CD14-positive monocyte (primary cell): ENCODE measurements around the gene GALNT17. TPM values are rescaled to one million over a fixed set of nuclear protein-coding genes. Genes with fewer than 3 reads are reported as not detected.

Experiments
- DNase-seq, 3 donors: peaks; one replicate each; pipeline ENCODE4 v3.0.0-alpha.2; 2011 to 2022
- H2AFZ ChIP-seq: 2 replicates; pipeline ENCODE4 v1.6.0; 2012; ENCODE audit warnings: mild to moderate bottlenecking, low read depth, low read length, inconsistent platforms; ENCODE audit not compliant: insufficient read depth, poor library complexity, severe bottlenecking
- H3K27ac ChIP-seq, 2 donors: 1 replicate in 1 of 2; 2 replicates in 1 of 2; pipeline ENCODE4 v1.5.1; 2012 to 2013; ENCODE audit warnings: low read length in 2 of 2, control low read depth in 1 of 2, inconsistent platforms in 1 of 2, low read depth in 1 of 2, mild to moderate bottlenecking in 1 of 2
- H3K27me3 ChIP-seq, 2 donors: one replicate each; pipeline versions ENCODE4 v1.6.0 to v1.6.1; 2011 to 2013; ENCODE audit warnings: low read length in 2 of 2; ENCODE audit not compliant: control insufficient read depth in 2 of 2, insufficient read depth in 2 of 2
- H3K36me3 ChIP-seq, 2 donors: replicated peaks in 1 of 2; 1 replicate in 1 of 2; 2 replicates in 1 of 2; pipeline versions ENCODE4 v1.5.1 to v1.6.1; 2012 to 2013; ENCODE audit warnings: low read length in 2 of 2, control low read depth in 1 of 2, inconsistent platforms in 1 of 2, mild to moderate bottlenecking in 1 of 2; ENCODE audit not compliant: insufficient read depth in 2 of 2, control insufficient read depth in 1 of 2
- H3K4me1 ChIP-seq, 2 donors: 1 replicate in 1 of 2; 2 replicates in 1 of 2; pipeline versions ENCODE4 v1.5.1 to v1.6.1; 2012 to 2013; ENCODE audit warnings: low read length in 2 of 2, control low read depth in 1 of 2, inconsistent platforms in 1 of 2, mild to moderate bottlenecking in 1 of 2, moderate library complexity in 1 of 2; ENCODE audit not compliant: insufficient read depth in 2 of 2, control insufficient read depth in 1 of 2
- H3K4me2 ChIP-seq: replicated peaks from 2 replicates; pipeline ENCODE3; 2012; ENCODE audit warnings: low read length, moderate library complexity, mild to moderate bottlenecking; ENCODE audit not compliant: poor library complexity, severe bottlenecking; ENCODE audit errors: extremely low read depth
- H3K4me3 ChIP-seq, 3 experiments: fragments of 200-600 bp in 1 of 3; sonication (generic) in 1 of 3; replicated peaks in 1 of 3; 1 replicate in 2 of 3; 2 replicates in 1 of 3; pipeline ENCODE4 v1.5.1; 2011 to 2013; ENCODE audit warnings: low read length in 3 of 3, mild to moderate bottlenecking in 3 of 3, control low read depth in 2 of 3, low read depth in 2 of 3, inconsistent platforms in 1 of 3, moderate library complexity in 1 of 3
- H3K79me2 ChIP-seq: 2 replicates; pipeline ENCODE4 v1.6.0; 2012; ENCODE audit warnings: mild to moderate bottlenecking, control low read depth, inconsistent platforms, low read length, moderate library complexity; ENCODE audit not compliant: insufficient read depth
- H3K9ac ChIP-seq: 2 replicates; pipeline ENCODE4 v1.6.0; 2017; ENCODE audit warnings: low read length, mild to moderate bottlenecking; ENCODE audit not compliant: insufficient read depth, poor library complexity, severe bottlenecking
- H3K9me3 ChIP-seq, 2 donors: replicated peaks in 1 of 2; 1 replicate in 1 of 2; 2 replicates in 1 of 2; pipeline versions ENCODE4 v1.5.1 to v1.6.1; 2012 to 2013; ENCODE audit warnings: low read length in 2 of 2, control low read depth in 1 of 2; ENCODE audit not compliant: control insufficient read depth in 1 of 2, insufficient read depth in 1 of 2
- H4K20me1 ChIP-seq: 2 replicates; pipeline ENCODE4 v1.6.0; 2012; ENCODE audit warnings: mild to moderate bottlenecking, low read length, control low read depth, moderate library complexity; ENCODE audit not compliant: insufficient read depth
- H3K27ac Mint-ChIP-seq, 7 donors: one replicate each; pipeline ENCODE4 v1.8.0; 2020; ENCODE audit warnings: mild to moderate bottlenecking in 7 of 7, mixed read lengths in 7 of 7, moderate library complexity in 6 of 7, inconsistent platforms in 2 of 7
- H3K27me3 Mint-ChIP-seq, 3 donors: one replicate each; pipeline ENCODE4 v1.8.0; 2021 to 2022; ENCODE audit warnings: low read depth in 3 of 3, mild to moderate bottlenecking in 3 of 3, mixed read lengths in 3 of 3, moderate library complexity in 3 of 3, inconsistent platforms in 1 of 3
- H3K36me3 Mint-ChIP-seq, 2 donors: one replicate each; pipeline ENCODE4 v1.8.0; 2020; ENCODE audit warnings: mixed read lengths in 2 of 2, inconsistent platforms in 1 of 2, mild to moderate bottlenecking in 1 of 2
- H3K4me1 Mint-ChIP-seq: one replicate; pipeline ENCODE4 v1.8.0; 2020; ENCODE audit warnings: mild to moderate bottlenecking, mixed read lengths
- H3K4me3 Mint-ChIP-seq, 2 donors: one replicate each; pipeline ENCODE4 v1.8.0; 2020; ENCODE audit warnings: mild to moderate bottlenecking in 2 of 2, mixed read lengths in 2 of 2, moderate library complexity in 1 of 2
- H3K9me3 Mint-ChIP-seq, 7 donors: one replicate each; pipeline ENCODE4 v1.8.0; 2020 to 2022; ENCODE audit warnings: mixed read lengths in 7 of 7, mild to moderate bottlenecking in 6 of 7, moderate library complexity in 6 of 7, inconsistent platforms in 2 of 7
- WGBS: methylation state at CpG from one replicate; pipeline ENCODE4 v1.1.5; 2013; ENCODE audit warnings: missing lambda C conversion rate; ENCODE audit not compliant: insufficient coverage; 5-methylcytosine and 5-hydroxymethylcytosine counted together
- intact Hi-C, 2 donors: fragments of 100-400 bp; cut with micrococcal nuclease; formaldehyde crosslinking; loops; one replicate each; pipeline versions ENCODE4 v1.15.0 to v1.15.1; 2023
- polyA plus RNA-seq, 3 donors: library from polyadenylated mRNA; depleted of rRNA in 1 of 3; unstranded in 2 of 3; stranded (reverse) in 1 of 3; fragments of 300-500 nt in 2 of 3; fragments of >200 nt in 1 of 3; fragmentation: Illumina TruSeq in 2 of 3; gene quantifications; 1 replicate in 2 of 3; 2 replicates in 1 of 3; pipeline ENCODE4 v1.2.3, GENCODE V29; 2012 to 2021
- TF ChIP-seq, protein P1 (sequence below): fragments of 200-600 bp; IDR thresholded peaks from one replicate; pipeline ENCODE4 v1.8.0; 2022; ENCODE audit warnings: antibody characterized with exemption, mild to moderate bottlenecking

Gene GALNT17
- polyA plus RNA-seq, 3 donors: not detected

GRCh38 chr7:71271203-71271602 is 139.3 kb downstream of the GALNT17 start:
- no peak overlapping the region for H2AFZ ChIP-seq
- no peaks in the 10 kb centered on the region for H4K20me1 ChIP-seq
- no peaks in the 10 kb centered on the region for H3K27me3 ChIP-seq
- no peaks in the 10 kb centered on the region for H3K36me3 ChIP-seq
- no peak overlapping the region for H3K4me3 Mint-ChIP-seq
- no peak overlapping the region for H3K27ac Mint-ChIP-seq
- H3K4me2 ChIP-seq: no peak overlapping the region
- no peaks in the 10 kb centered on the region for H3K4me1 ChIP-seq
- no peak for DNase-seq
- H3K36me3 Mint-ChIP-seq: no peaks in the 10 kb centered on the region
- H3K9ac ChIP-seq: no peak overlapping the region
- no peak overlapping the region for H3K27ac ChIP-seq
- WGBS: 80% methylated on average over 5 of the region's 8 CpGs
- peaks cover 4 to 36% (median 17%) of the 10 kb centered on the region in 7 donors for H3K9me3 Mint-ChIP-seq
- intact Hi-C loops: no loop called here
- H3K4me3 ChIP-seq: no peak overlapping the region
- H3K9me3 ChIP-seq: peaks cover 22 to 40% of the 10 kb centered on the region in 2 donors
- H3K79me2 ChIP-seq: no peaks in the 10 kb centered on the region
- no peaks in the 10 kb centered on the region for H3K27me3 Mint-ChIP-seq
- no peaks in the 10 kb centered on the region for H3K4me1 Mint-ChIP-seq
- TF ChIP-seq, protein P1, sequence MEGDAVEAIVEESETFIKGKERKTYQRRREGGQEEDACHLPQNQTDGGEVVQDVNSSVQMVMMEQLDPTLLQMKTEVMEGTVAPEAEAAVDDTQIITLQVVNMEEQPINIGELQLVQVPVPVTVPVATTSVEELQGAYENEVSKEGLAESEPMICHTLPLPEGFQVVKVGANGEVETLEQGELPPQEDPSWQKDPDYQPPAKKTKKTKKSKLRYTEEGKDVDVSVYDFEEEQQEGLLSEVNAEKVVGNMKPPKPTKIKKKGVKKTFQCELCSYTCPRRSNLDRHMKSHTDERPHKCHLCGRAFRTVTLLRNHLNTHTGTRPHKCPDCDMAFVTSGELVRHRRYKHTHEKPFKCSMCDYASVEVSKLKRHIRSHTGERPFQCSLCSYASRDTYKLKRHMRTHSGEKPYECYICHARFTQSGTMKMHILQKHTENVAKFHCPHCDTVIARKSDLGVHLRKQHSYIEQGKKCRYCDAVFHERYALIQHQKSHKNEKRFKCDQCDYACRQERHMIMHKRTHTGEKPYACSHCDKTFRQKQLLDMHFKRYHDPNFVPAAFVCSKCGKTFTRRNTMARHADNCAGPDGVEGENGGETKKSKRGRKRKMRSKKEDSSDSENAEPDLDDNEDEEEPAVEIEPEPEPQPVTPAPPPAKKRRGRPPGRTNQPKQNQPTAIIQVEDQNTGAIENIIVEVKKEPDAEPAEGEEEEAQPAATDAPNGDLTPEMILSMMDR: no peak

GRCh38 chr7:71272509-71273490 is 140.9 kb downstream of the GALNT17 start:
- H3K4me3 ChIP-seq: no peak overlapping the region
- no peak overlapping the region for H3K27ac ChIP-seq
- H3K4me1 Mint-ChIP-seq: no peaks in the 10 kb centered on the region
- no peaks in the 10 kb centered on the region for H3K4me1 ChIP-seq
- H3K36me3 Mint-ChIP-seq: no peaks in the 10 kb centered on the region
- H3K27ac Mint-ChIP-seq: no peak overlapping the region
- no peak overlapping the region for H3K4me2 ChIP-seq
- H3K9me3 Mint-ChIP-seq: peaks cover 5 to 40% (median 12%) of the 10 kb centered on the region in 7 donors
- no peak overlapping the region for H3K9ac ChIP-seq
- no peaks in the 10 kb centered on the region for H3K79me2 ChIP-seq
- H3K9me3 ChIP-seq: peaks cover 18 to 39% of the 10 kb centered on the region in 2 donors
- H3K27me3 Mint-ChIP-seq: no peaks in the 10 kb centered on the region
- TF ChIP-seq, protein P1: no peak
- no peaks in the 10 kb centered on the region for H3K27me3 ChIP-seq
- no peak overlapping the region for H3K4me3 Mint-ChIP-seq
- WGBS: 83% methylated on average over 2 of the region's 6 CpGs
- DNase-seq: no peak
- H4K20me1 ChIP-seq: no peaks in the 10 kb centered on the region
- H3K36me3 ChIP-seq: no peaks in the 10 kb centered on the region
- intact Hi-C loops: no loop called here
- H2AFZ ChIP-seq: no peak overlapping the region
